Left lobe of liver (tissue), 2 donors: ENCODE results near the gene ZSWIM6. TPM values are rescaled to one million over a fixed set of nuclear protein-coding genes. Genes with fewer than 3 reads are reported as not detected.

ENCODE experiments used
- ATAC-seq: fragments of 200-7000 bp; cut with Tn5 transposase; one replicate; pipeline ENCODE4 v1.9.1; 2020; ENCODE audit warnings: mild to moderate bottlenecking, moderate library complexity
- DNase-seq: peaks from one replicate; pipeline ENCODE4 v3.0.0-alpha.2; 2020; ENCODE audit warnings: low spot score
- total RNA-seq: library from RNA; stranded (reverse); gene quantifications from one replicate; pipeline ENCODE4 v1.2.1, GENCODE V29; 2021
- donor health status: DM: no; HTN: no; CAD: no; lungs with moderate emphysema.
- donor health status: DM: no; HTN: yes; CAD: no.

The ZSWIM6 gene
- total RNA-seq, 1 donor from 2014 or later: 2.9 TPM

GRCh38 chr5:61431923-61432620 is 100.0 kb downstream of the ZSWIM6 start:
- peak; percentile 26 for ATAC-seq
- no peak for DNase-seq

GRCh38 chr5:61435368-61435767 is 103.3 kb downstream of the ZSWIM6 start:
- no peak for ATAC-seq
- DNase-seq: no peak

GRCh38 chr5:61438298-61438970 is 106.4 kb downstream of the ZSWIM6 start:
- ATAC-seq: no peak
- no peak for DNase-seq

- ATAC-seq (no peak), DNase-seq (no peak)
Observed at GRCh38 chr5:61440086-61440485, 108.0 kb downstream of the ZSWIM6 start.

GRCh38 chr5:61440596-61440995 is 108.5 kb downstream of the ZSWIM6 start:
- ATAC-seq: no peak
- DNase-seq: no peak

- ATAC-seq (no peak), DNase-seq (no peak)
Observed at GRCh38 chr5:61441742-61442141, 109.7 kb downstream of the ZSWIM6 start.

GRCh38 chr5:61447780-61448495 is 115.9 kb downstream of the ZSWIM6 start:
- ATAC-seq: no peak
- DNase-seq: no peak

- ATAC-seq (no peak), DNase-seq (no peak)
Observed at GRCh38 chr5:61449804-61450492, 117.9 kb downstream of the ZSWIM6 start.

- no peak for ATAC-seq
- no peak for DNase-seq
Observed at GRCh38 chr5:61450493-61451279, 118.6 kb downstream of the ZSWIM6 start.

- ATAC-seq (no peak), DNase-seq (no peak)
Observed at GRCh38 chr5:61455179-61456006, 123.3 kb downstream of the ZSWIM6 start.

GRCh38 chr5:61460471-61460870 is 128.4 kb downstream of the ZSWIM6 start:
- no peak for ATAC-seq
- no peak for DNase-seq

GRCh38 chr5:61461417-61461816 is 129.4 kb downstream of the ZSWIM6 start:
- no peak for DNase-seq
- peak; percentile 62 for ATAC-seq

- no peak for ATAC-seq
- no peak for DNase-seq
Observed at GRCh38 chr5:61461926-61462325, 129.9 kb downstream of the ZSWIM6 start.

GRCh38 chr5:61463596-61463995 is 131.5 kb downstream of the ZSWIM6 start:
- ATAC-seq: no peak
- DNase-seq: no peak

GRCh38 chr5:61464512-61464911 is 132.5 kb downstream of the ZSWIM6 start:
- peak; percentile 63 for ATAC-seq

GRCh38 chr5:61465066-61465465 is 133.0 kb downstream of the ZSWIM6 start:
- DNase-seq (no peak), ATAC-seq (no peak)

More at GRCh38 chr5:61464512-61464911, 132.5 kb downstream of the ZSWIM6 start:
- no peak for DNase-seq

- DNase-seq: no peak
- ATAC-seq: no peak
Observed at GRCh38 chr5:61465496-61465895, 133.4 kb downstream of the ZSWIM6 start.

GRCh38 chr5:61466017-61466416 is 134.0 kb downstream of the ZSWIM6 start:
- DNase-seq (no peak), ATAC-seq (peak; percentile 54)

GRCh38 chr5:61467766-61468482 is 135.9 kb downstream of the ZSWIM6 start:
- ATAC-seq (no peak), DNase-seq (no peak)
